SJSA1 (cell line): ENCODE data around the gene CLDN8. TPM values are rescaled to one million over a fixed set of nuclear protein-coding genes. Genes with fewer than 3 reads are reported as not detected.

ENCODE experiments used
- DNase-seq, 2 experiments: peaks; one replicate each; pipeline ENCODE4 v3.0.0-alpha.2; 2015 to 2020; ENCODE audit warnings: low spot score in 2 of 2, low read depth in 1 of 2
- H3K27ac ChIP-seq: fragments of 250-450 bp; sonication (Bioruptor Pico); 2 replicates; pipeline ENCODE4 v1.5.1; 2020; ENCODE audit warnings: mild to moderate bottlenecking, moderate library complexity
- H3K27me3 ChIP-seq: fragments of 250-450 bp; sonication (Bioruptor Pico); replicated peaks from 2 replicates; pipeline ENCODE4 v1.5.1; 2020; ENCODE audit warnings: mild to moderate bottlenecking, moderate library complexity
- H3K36me3 ChIP-seq: fragments of 250-450 bp; sonication (Bioruptor Pico); 2 replicates; pipeline ENCODE4 v1.5.1; 2020; ENCODE audit warnings: mild to moderate bottlenecking
- H3K4me1 ChIP-seq: fragments of 250-450 bp; sonication (Bioruptor Pico); replicated peaks from 2 replicates; pipeline ENCODE4 v1.6.1; 2021; ENCODE audit warnings: mild to moderate bottlenecking
- H3K4me3 ChIP-seq: fragments of 250-450 bp; sonication (Bioruptor Pico); 2 replicates; pipeline ENCODE4 v1.5.1; 2020; ENCODE audit warnings: mild to moderate bottlenecking
- H3K9me3 ChIP-seq: fragments of 250-450 bp; sonication (Bioruptor Pico); replicated peaks from 2 replicates; pipeline ENCODE4 v1.5.1; 2020; ENCODE audit warnings: mild to moderate bottlenecking
- total RNA-seq: library from RNA; depleted of rRNA; stranded (reverse); fragments of >200 nt; shearing (Covaris generic); gene quantifications from 2 replicates; pipeline ENCODE4 v1.2.3, GENCODE V29; 2014; rRNA removed

Gene CLDN8
- not detected in 2 replicates for total RNA-seq

- Histone ChIP-seq H3K4me3 (no peak within 1 kb of the TSS), H3K36me3 (no peaks in the 10 kb centered on the region), H3K9me3 (no peaks in the 10 kb centered on the region), H3K27ac (no peak within 1 kb of the TSS), H3K4me1 (no peaks in the 10 kb centered on the region), H3K27me3 (0 out of 2 replicates have a peak, but pooled peaks cover 4% of the 10 kb centered on the region)
- DNase-seq, result no peak
Measured at GRCh38 chr21:30216041-30216723, at the start of gene CLDN8. Gene CLDN8, minus strand, starts transcription at chr21:30216097. Its CDS starts 172 bp downstream, at chr21:30215925.

- DNase-seq, result peak in 1 of 2 experiments; percentile 4
Measured at GRCh38 chr21:30257773-30258172, 41.9 kb upstream of the CLDN8 start.

DNA sequence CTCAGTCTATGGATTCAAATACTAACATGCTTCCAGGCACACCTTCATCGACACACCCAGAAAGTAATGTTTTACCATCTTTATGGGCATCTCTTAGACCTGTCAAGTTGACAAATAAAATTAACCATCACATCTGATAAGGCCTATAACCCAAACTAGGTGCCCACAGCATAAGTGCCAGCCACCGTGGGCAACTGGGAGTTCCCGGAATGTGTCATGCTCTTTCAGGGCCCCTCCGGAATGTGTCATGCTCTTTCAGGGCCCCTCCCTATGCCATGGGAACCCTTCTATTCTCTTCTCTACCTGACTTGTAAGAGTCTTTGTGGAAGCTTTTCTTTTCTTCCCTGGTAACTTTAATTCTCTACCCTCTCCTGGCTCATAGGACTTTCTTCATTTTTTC is 40.2 kb upstream of the CLDN8 start:
- DNase-seq, result no peak
- H3K27me3 ChIP-seq, result no peaks in the 10 kb centered on the region
- H3K27ac ChIP-seq, result no peak overlapping the region
- H3K4me1 ChIP-seq, result no peaks in the 10 kb centered on the region
- H3K4me3 ChIP-seq, result no peak overlapping the region
- no peaks in the 10 kb centered on the region for H3K9me3 ChIP-seq
- no peaks in the 10 kb centered on the region for H3K36me3 ChIP-seq

More at GRCh38 chr21:30257773-30258172, 41.9 kb upstream of the CLDN8 start:
- Histone ChIP-seq H3K4me1 (no peaks in the 10 kb centered on the region), H3K27ac (no peak overlapping the region), H3K9me3 (no peaks in the 10 kb centered on the region), H3K4me3 (no peak overlapping the region), H3K27me3 (no peaks in the 10 kb centered on the region), H3K36me3 (no peaks in the 10 kb centered on the region)

DNA sequence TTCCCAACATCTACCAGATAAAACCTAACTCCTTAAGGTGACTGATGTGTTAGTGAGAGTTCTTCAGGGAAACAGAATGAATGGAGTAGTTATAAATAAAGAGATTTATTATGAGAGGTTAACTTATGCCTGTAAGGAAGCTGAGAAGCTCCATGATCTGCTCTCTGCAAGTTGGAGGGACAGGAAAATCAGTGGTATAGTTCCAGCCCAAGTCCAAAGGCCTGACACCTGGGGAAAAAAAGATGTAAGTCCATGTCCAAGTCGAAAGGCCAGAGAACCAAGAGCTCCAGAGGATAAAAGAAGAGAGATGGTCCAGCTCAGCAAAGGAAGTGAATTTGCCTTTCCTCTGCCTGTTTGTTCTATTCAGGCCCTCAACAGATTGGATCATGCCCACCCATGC is 39.8 kb upstream of the CLDN8 start:
- Histone ChIP-seq H3K9me3 (no peaks in the 10 kb centered on the region), H3K4me3 (no peak overlapping the region), H3K4me1 (no peaks in the 10 kb centered on the region), H3K27ac (no peak overlapping the region), H3K27me3 (no peaks in the 10 kb centered on the region), H3K36me3 (no peaks in the 10 kb centered on the region)
- DNase-seq, result no peak

GRCh38 chr21:30251781-30252180 is 35.9 kb upstream of the CLDN8 start:
- Histone ChIP-seq H3K9me3 (no peaks in the 10 kb centered on the region), H3K4me3 (no peak overlapping the region)
- no peak for DNase-seq

DNA sequence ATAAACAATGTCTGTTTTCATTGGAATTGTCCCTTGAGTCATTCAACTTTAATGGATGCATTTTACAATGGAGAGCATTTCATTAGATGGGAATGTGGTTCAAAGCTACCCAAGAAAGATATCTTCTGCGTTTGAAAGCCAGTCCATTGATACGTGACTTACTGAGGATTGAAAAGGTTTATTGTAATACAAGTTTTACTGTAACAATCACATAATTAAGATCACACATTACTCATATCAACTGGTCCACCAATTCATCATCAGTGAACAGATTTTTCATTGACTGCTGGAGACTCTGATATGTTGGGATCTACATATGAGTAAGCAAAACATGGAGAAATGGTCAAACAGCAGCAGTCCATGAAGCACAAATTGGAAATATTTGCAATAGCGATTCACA is 34.0 kb upstream of the CLDN8 start:
- Histone ChIP-seq H3K4me1 (no peaks in the 10 kb centered on the region), H3K4me3 (no peak overlapping the region), H3K27ac (no peak overlapping the region), H3K27me3 (no peaks in the 10 kb centered on the region), H3K36me3 (no peaks in the 10 kb centered on the region), H3K9me3 (no peaks in the 10 kb centered on the region)
- DNase-seq, result no peak

More at GRCh38 chr21:30251781-30252180, 35.9 kb upstream of the CLDN8 start:
- H3K36me3 ChIP-seq, result no peaks in the 10 kb centered on the region
- H3K27me3 ChIP-seq, result no peaks in the 10 kb centered on the region
- H3K27ac ChIP-seq, result no peak overlapping the region
- no peaks in the 10 kb centered on the region for H3K4me1 ChIP-seq

- H3K9me3 ChIP-seq, result no peaks in the 10 kb centered on the region
- no peaks in the 10 kb centered on the region for H3K27me3 ChIP-seq
- H3K36me3 ChIP-seq, result no peaks in the 10 kb centered on the region
- H3K4me3 ChIP-seq, result no peak overlapping the region
- DNase-seq, result no peak
- no peak overlapping the region for H3K27ac ChIP-seq
- no peaks in the 10 kb centered on the region for H3K4me1 ChIP-seq
Measured at GRCh38 chr21:30248844-30249243, 32.9 kb upstream of the CLDN8 start.

DNA sequence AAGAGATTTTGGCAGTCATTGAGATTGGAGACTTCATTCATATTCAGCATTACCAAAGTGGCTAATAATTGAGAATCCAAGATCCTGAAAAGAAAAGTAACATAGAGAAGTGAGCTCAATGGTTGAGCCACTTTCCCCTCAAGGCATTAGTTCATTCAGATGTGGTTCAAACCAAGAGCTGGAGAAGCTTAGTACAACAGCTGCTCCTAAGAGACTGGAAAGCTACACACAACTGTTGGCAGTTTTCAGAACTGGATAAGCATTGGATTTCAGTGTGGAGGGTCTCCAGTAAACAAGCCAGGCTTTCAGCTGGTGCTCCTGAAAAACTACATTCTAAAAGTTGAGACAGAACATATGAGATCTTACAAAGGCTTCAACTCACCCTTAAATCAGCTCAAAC is 29.2 kb upstream of the CLDN8 start:
- Histone ChIP-seq H3K27me3 (no peaks in the 10 kb centered on the region), H3K9me3 (no peaks in the 10 kb centered on the region), H3K27ac (no peak overlapping the region), H3K4me1 (no peaks in the 10 kb centered on the region), H3K4me3 (no peak overlapping the region), H3K36me3 (no peaks in the 10 kb centered on the region)
- no peak for DNase-seq

DNA sequence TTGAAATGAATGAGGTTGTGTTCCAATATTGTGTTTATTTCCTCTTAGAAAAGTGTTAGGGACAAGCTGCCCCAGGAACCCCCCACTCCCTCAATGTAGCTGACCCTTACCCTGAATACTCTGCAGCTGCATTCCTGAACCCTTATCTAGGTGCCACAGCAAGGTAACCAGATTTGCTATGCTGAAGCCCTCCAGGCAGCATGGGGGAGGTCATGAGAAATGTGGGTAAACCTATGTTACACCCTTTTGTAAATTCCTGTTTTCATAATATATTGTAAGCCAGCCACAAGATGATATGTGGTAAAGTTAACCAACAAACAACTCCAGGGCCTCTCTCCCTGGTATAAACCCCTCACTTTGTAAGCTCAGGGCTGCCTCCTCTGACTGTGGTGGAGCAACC is 27.8 kb upstream of the CLDN8 start:
- H3K4me3 ChIP-seq, result no peak overlapping the region
- no peak overlapping the region for H3K27ac ChIP-seq
- H3K36me3 ChIP-seq, result no peaks in the 10 kb centered on the region
- no peaks in the 10 kb centered on the region for H3K27me3 ChIP-seq
- H3K4me1 ChIP-seq, result no peaks in the 10 kb centered on the region
- DNase-seq, result no peak
- H3K9me3 ChIP-seq, result no peaks in the 10 kb centered on the region

GRCh38 chr21:30240661-30241060 is 24.8 kb upstream of the CLDN8 start:
- no peak for DNase-seq
- H3K4me3 ChIP-seq, result no peak overlapping the region
- no peaks in the 10 kb centered on the region for H3K4me1 ChIP-seq
- H3K27ac ChIP-seq, result no peak overlapping the region
- H3K36me3 ChIP-seq, result no peaks in the 10 kb centered on the region
- H3K9me3 ChIP-seq, result no peaks in the 10 kb centered on the region
- no peaks in the 10 kb centered on the region for H3K27me3 ChIP-seq

DNA sequence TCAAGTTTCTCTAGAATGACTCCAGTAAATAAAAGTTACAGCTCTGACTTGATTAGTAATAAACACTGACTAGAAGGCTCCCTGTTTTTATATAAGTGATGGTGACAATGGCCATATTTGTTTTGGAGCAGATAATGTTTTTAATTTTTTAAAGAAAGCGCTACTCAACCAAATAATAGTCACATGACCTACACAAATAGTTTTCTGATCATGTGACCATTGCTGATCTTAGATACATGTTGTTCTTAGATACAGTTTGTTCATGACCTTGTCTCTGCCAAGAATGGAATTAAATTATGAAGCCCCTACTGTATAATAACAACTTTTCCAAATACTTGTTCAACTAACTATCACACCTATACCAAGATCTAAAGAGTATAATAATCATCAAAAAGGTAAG is 22.3 kb upstream of the CLDN8 start:
- Histone ChIP-seq H3K4me3 (no peak overlapping the region), H3K27me3 (no peaks in the 10 kb centered on the region), H3K27ac (no peak overlapping the region), H3K4me1 (no peaks in the 10 kb centered on the region), H3K9me3 (no peaks in the 10 kb centered on the region), H3K36me3 (no peaks in the 10 kb centered on the region)
- DNase-seq, result no peak

DNA sequence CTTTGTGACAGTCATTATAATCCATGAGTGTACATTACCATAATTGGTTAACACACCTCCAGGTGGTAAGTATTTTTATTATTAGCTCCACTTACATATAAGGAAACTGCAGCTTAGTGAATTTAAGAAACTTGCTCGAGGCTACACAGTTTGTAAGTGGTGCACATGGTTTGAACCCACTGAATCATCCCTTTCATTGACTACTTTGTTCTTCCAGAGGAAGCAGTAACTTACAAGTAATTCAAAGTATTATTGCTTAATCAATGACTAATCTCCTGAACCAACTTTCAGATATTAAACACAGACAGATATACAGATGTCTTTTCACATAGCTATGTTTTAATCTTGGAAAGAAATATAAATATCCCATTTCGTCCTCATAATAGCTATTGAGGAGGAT is 18.7 kb upstream of the CLDN8 start:
- Histone ChIP-seq H3K36me3 (no peaks in the 10 kb centered on the region), H3K27me3 (no peaks in the 10 kb centered on the region), H3K27ac (no peak overlapping the region), H3K9me3 (no peaks in the 10 kb centered on the region), H3K4me3 (no peak overlapping the region), H3K4me1 (no peaks in the 10 kb centered on the region)
- no peak for DNase-seq

GRCh38 chr21:30234050-30234449 is 18.2 kb upstream of the CLDN8 start:
- no peaks in the 10 kb centered on the region for H3K4me1 ChIP-seq
- no peaks in the 10 kb centered on the region for H3K36me3 ChIP-seq
- no peak overlapping the region for H3K27ac ChIP-seq
- H3K4me3 ChIP-seq, result no peak overlapping the region
- no peaks in the 10 kb centered on the region for H3K27me3 ChIP-seq
- no peak for DNase-seq
- no peaks in the 10 kb centered on the region for H3K9me3 ChIP-seq

DNA sequence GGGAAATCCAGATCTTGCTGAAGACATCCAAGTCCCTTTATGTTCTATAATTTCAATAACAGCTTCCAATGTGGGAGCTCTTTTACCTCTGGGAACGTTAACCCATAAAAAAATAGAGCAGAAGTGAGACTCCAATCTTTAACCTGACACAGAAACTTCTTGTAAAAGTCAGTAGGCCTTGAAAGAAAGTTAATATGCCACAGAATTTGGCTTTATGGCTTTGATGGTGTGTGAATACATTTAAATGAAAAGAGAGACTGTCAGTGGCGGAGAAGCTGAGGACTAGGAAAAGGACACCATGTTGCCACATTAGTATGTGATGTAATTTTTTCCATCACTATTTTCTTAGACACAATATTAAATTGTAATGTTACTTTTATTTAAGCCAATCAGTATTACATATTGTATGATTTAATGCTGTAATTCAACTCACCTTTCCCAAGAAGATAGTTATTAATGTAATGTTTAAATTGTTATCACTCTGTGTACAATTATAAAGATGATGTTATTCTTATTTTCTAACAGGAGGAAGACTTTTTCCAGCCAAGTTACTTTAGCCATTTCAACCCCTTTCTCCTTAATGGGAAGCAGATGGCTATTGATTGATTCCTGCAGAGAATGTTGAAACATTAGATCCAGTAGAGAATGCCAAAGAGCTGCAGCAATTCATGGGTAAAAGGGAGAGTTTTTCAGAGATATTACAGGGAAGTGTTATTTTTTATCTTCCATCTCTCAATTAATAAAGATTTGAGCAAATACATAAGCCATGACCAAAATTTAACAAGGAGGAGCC is 17.5 kb upstream of the CLDN8 start:
- DNase-seq, result no peak
- Histone ChIP-seq H3K36me3 (no peaks in the 10 kb centered on the region), H3K4me3 (no peak overlapping the region), H3K9me3 (no peaks in the 10 kb centered on the region), H3K4me1 (no peaks in the 10 kb centered on the region), H3K27ac (no peak overlapping the region), H3K27me3 (no peaks in the 10 kb centered on the region)
